Breast epithelium (tissue), 3 donors: ENCODE data around the gene NUP210.

ENCODE experiments used
- POLR2A ChIP-seq: fragments of 450-650 bp; IDR thresholded peaks from one replicate; pipeline ENCODE4 v1.6.1; 2016; ENCODE audit warnings: antibody characterized with exemption, mild to moderate bottlenecking, moderate library complexity
- POLR2AphosphoS5 ChIP-seq, 3 donors: sonication (generic); formaldehyde crosslinking; IDR thresholded peaks; one replicate each; pipeline ENCODE4 v1.6.1; 2017; ENCODE audit warnings: antibody characterized with exemption in 3 of 3
- TF ChIP-seq, protein P1 (sequence below), 3 donors: fragments of 450-650 bp; IDR thresholded peaks; one replicate each; pipeline ENCODE4 v1.5.1; 2016 to 2017; ENCODE audit warnings: antibody characterized with exemption in 3 of 3, mild to moderate bottlenecking in 3 of 3, moderate library complexity in 3 of 3

DNA sequence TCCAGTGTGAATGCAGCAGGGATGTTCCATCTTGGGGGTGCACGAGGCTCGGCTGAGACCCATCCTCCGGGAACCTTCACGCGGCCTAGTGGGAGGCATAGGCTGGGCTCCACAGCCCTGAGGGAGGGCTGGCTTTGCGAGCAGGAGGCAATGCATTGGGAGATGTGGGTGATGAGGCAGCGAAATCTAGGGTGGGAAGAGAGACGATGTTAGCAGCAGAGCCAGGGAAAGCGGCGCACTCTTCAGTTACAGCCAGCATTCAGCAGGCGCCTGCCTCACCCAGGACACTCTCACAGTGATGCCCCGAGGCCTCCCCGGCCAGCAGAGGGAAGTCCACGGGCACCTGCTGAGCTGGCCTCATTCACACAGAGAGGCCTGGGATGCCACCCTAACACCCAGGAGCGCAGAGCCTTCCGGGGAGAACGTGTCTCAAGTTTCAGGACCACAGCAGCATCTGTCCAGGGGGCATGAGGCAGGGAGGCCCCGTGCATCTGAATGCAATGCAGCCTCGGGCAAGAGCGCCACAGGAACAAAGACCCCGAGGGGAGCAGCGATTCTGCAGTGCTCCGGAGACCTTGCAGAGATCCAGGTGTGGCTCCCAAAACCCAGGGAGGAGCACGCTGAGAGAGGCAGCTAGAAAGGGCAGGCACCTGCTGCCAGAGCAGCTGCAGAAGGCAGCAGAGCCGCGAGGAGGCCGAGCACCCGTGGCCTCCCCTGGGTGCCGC is 102.4 kb downstream of the NUP210 start:
- TF ChIP-seq, protein P1, sequence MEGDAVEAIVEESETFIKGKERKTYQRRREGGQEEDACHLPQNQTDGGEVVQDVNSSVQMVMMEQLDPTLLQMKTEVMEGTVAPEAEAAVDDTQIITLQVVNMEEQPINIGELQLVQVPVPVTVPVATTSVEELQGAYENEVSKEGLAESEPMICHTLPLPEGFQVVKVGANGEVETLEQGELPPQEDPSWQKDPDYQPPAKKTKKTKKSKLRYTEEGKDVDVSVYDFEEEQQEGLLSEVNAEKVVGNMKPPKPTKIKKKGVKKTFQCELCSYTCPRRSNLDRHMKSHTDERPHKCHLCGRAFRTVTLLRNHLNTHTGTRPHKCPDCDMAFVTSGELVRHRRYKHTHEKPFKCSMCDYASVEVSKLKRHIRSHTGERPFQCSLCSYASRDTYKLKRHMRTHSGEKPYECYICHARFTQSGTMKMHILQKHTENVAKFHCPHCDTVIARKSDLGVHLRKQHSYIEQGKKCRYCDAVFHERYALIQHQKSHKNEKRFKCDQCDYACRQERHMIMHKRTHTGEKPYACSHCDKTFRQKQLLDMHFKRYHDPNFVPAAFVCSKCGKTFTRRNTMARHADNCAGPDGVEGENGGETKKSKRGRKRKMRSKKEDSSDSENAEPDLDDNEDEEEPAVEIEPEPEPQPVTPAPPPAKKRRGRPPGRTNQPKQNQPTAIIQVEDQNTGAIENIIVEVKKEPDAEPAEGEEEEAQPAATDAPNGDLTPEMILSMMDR (IDR thresholded peaks at IDR 0.05) = no peak
- TF ChIP-seq POLR2A (no peak), POLR2AphosphoS5 (IDR thresholded peaks at IDR 0.05) (no peak)
